HG03097 (cell line): ENCODE data around the gene VWCE.
"Not testable (repeated sequence)": the region's sequence is repeated elsewhere in the genome, so short reads cannot be mapped to it uniquely, and the experiment has no call there.

ENCODE experiments used
- ATAC-seq: cut with Tn5 transposase; IDR thresholded peaks from one replicate; pipeline ENCODE4 v1.9.1; 2021; ENCODE audit not compliant: unreplicated experiment, low FRiP score

Gene VWCE

DNA sequence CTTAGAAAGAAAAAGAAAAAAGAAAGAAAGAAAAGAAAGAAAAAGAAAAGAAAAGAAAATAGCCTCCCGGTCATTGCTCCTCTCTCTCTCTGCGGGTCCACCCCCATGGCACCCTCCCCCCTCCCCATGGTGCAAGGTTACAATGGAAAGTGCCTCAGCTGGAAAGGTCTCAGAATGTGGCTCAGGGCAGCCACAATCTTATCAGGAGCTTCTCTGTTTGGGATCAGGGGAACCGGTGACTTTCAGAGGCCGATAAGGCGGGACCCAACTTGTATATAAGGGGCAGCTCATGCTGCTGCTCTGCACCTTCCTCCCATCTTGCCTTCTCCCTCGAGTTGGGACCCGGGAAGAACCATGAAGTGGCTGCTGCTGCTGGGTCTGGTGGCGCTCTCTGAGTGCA lies 73.1 kb downstream of the VWCE start, which contains the start of gene PGA4:
TSS of gene PGA4 (plus strand) at position 301 of the 400 bp plus-strand sequence. CDS start at position 355, 54 bp downstream.
- not testable (repeated sequence) for ATAC-seq

DNA sequence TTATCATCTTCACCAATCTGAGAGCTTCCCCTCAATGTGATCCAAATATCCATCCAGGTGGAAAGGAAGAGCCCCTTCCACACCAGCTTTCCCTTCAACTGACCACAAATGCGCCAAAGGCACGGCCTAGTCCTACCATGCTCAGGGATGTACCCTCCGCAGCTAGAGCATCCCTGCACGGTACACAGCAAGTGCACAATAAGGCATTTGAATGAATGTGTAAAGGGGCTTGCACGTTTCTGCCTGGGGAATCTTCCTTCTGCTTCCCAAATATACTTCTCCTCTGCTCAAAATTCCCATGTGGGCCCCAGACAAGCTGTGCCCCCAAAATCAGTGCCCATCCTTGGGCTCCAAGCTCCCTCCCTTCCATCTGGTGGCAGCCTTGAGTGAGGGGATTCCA lies 76.1 kb downstream of the VWCE start:
- not testable (repeated sequence) for ATAC-seq

- not testable (repeated sequence) for ATAC-seq
Measured at GRCh38 chr11:61218306-61218705, 76.8 kb downstream of the VWCE start.

GRCh38 chr11:61213711-61214324 lies 81.3 kb downstream of the VWCE start:
- not testable (repeated sequence) for ATAC-seq

- not testable (repeated sequence) for ATAC-seq
Measured at GRCh38 chr11:61212202-61212601, 82.9 kb downstream of the VWCE start.

DNA sequence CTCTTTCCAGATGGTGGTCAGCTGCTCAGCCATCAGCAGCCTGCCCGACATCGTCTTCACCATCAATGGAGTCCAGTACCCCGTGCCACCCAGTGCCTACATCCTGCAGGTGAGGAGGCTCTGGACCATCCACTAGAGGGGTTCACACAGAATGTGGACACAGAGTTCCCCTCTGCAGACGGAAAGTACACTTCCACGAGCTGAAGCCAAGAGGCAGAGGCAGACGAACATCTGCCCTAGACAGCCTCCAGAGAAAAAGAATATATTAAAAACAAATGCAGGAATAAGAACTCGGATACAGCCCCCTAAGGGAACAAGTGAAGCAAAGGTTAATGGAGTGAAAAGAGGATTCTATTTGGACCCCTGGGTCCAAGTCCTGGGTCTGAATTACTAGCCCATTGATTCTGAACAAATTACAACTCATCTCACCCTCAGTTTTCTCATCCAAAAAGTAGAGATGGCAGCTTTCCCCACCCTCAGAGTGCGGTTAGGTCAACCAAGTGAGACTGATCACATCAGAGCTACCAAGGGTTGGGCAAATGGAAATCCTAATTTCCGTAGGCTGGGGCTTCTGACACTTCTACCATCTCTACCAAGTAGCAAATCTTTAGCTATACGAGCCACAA lies 83.7 kb downstream of the VWCE start:
- ATAC-seq, result not testable (repeated sequence)

DNA sequence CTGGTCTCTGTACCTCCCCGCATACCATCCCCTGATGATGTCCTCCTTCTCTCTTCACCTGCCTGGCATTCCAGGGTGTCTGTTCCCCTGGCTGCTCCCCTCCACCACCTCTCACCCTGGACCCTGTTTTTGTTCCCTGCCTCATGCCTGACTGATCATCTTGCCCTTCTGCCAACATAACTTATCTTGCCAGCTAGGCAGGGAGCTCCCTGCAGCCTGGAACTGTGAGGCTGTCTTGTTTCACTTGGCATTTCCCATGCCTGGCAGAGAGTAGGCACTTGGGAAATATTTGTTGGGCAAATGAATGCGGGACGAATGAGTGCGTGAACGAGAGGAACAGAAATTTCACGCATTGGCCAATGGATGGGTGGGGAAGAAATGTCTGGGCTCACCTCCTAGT lies 84.5 kb downstream of the VWCE start:
- ATAC-seq, result not testable (repeated sequence)
